K562 (cell line): Measurements from ENCODE around the gene SBK1. TPM values are rescaled to one million over a fixed set of nuclear protein-coding genes. Genes with fewer than 3 reads are reported as not detected.
A peak's percentile ranks its signal among the peaks of the same experiment; 100 is the strongest.

Experiments
- ATAC-seq: fragments of 200-7000 bp; cut with Tn5 transposase; 3 replicates; pipeline ENCODE4 v1.9.1; 2020; ENCODE audit warnings: moderate library complexity
- BruUV-seq: library from RNA; stranded (reverse); fragments of 400-500 nt; replicated peaks from 2 replicates; lab custom pipeline; 2021; lab: Mats Ljungman, UMichigan
- CTCF ChIA-PET: fragments of 300-600 bp; formaldehyde crosslinking; extraction: SDS; loops from one replicate; lab custom pipeline; 2021; ENCODE audit warnings: low intra/inter-chr PET ratio; lab: Yijun Ruan, JAX
- POLR2A ChIA-PET: fragments of 300-600, 350-650 bp; sonication (Branson Sonifier 250); formaldehyde crosslinking; extraction: SDS; loops from one replicate; lab custom pipeline; 2021; ENCODE audit warnings: antibody characterized with exemption, inconsistent platforms; lab: Yijun Ruan, JAX
- DNase-seq, 4 experiments: peaks; one replicate each; pipeline versions ENCODE4 v3.0.0 to v3.0.0-alpha.2; 2011 to 2018; ENCODE audit warnings: low spot score in 3 of 4, mixed read lengths in 3 of 4; ENCODE audit errors: extremely low read depth in 1 of 4
- FAIRE-seq: peaks from 2 replicates; lab custom pipeline; 2011; peaks lifted over from hg19 to GRCh38; lab: Jason Lieb, UNC
- H2AFZ ChIP-seq: 2 replicates; pipeline ENCODE4 v1.6.0; 2011; ENCODE audit warnings: low read depth, low read length, control low read depth, inconsistent platforms
- H3K27ac ChIP-seq: fragments of 200-600 bp; 3 replicates; pipeline ENCODE4 v1.8.0; 2011; ENCODE audit warnings: low read depth, mild to moderate bottlenecking, control low read depth, inconsistent platforms, low read length, moderate library complexity, mixed read lengths; ENCODE audit errors: extremely low read depth
- H3K27me3 ChIP-seq, 2 experiments: fragments of 300-600 bp in 1 of 2; 2 replicates in 1 of 2; 3 replicates in 1 of 2; pipeline versions ENCODE4 v1.6.0 to v1.8.0; 2011; ENCODE audit warnings: inconsistent platforms in 2 of 2, low read length in 2 of 2, mild to moderate bottlenecking in 1 of 2, mixed read lengths in 1 of 2, moderate library complexity in 1 of 2; ENCODE audit not compliant: control insufficient read depth in 2 of 2, insufficient read depth in 2 of 2
- H3K36me3 ChIP-seq: fragments of 300-600 bp; 3 replicates; pipeline ENCODE4 v1.8.0; 2011; ENCODE audit warnings: mild to moderate bottlenecking, low read length, inconsistent platforms; ENCODE audit not compliant: control insufficient read depth, insufficient read depth
- H3K4me1 ChIP-seq, 2 experiments: fragments of 200-600 bp in 1 of 2; replicated peaks in 1 of 2; 2 replicates in 1 of 2; 3 replicates in 1 of 2; pipeline versions ENCODE4 v1.5.1 to v1.8.0; 2011; ENCODE audit warnings: inconsistent platforms in 2 of 2, low read length in 2 of 2, mild to moderate bottlenecking in 1 of 2, mixed read lengths in 1 of 2, moderate library complexity in 1 of 2; ENCODE audit not compliant: control insufficient read depth in 2 of 2, insufficient read depth in 2 of 2
- H3K4me2 ChIP-seq: 2 replicates; pipeline ENCODE4 v1.6.1; 2011; ENCODE audit warnings: low read length, control low read depth, inconsistent platforms, mixed read lengths; ENCODE audit not compliant: insufficient read depth
- H3K4me3 ChIP-seq: fragments of 200-600 bp; sonication (generic), shearing (Covaris generic); 2 replicates; pipeline ENCODE4 v1.5.1; 2016; ENCODE audit warnings: control low read depth, inconsistent platforms
- H3K79me2 ChIP-seq: fragments of 200-600 bp; 3 replicates; pipeline ENCODE4 v1.8.0; 2011; ENCODE audit warnings: low read length, inconsistent platforms; ENCODE audit not compliant: control insufficient read depth, insufficient read depth
- H3K9ac ChIP-seq, 2 experiments: 2 replicates each; pipeline versions ENCODE4 v1.6.0 to v1.6.1; 2011; ENCODE audit warnings: low read depth in 2 of 2, low read length in 2 of 2, control low read depth in 1 of 2, inconsistent platforms in 1 of 2, mild to moderate bottlenecking in 1 of 2, mixed read lengths in 1 of 2; ENCODE audit not compliant: insufficient read depth in 1 of 2
- H3K9me1 ChIP-seq: one replicate; pipeline ENCODE4 v1.6.0; 2011; ENCODE audit warnings: inconsistent platforms, mild to moderate bottlenecking, low read length, moderate library complexity; ENCODE audit not compliant: control insufficient read depth, insufficient read depth
- H3K9me3 ChIP-seq: replicated peaks from 2 replicates; pipeline ENCODE4 v1.5.1; 2011; ENCODE audit warnings: low read depth, low read length, inconsistent platforms; ENCODE audit not compliant: control insufficient read depth, insufficient read depth
- H4K20me1 ChIP-seq: replicated peaks from 2 replicates; pipeline ENCODE4 v1.6.1; 2011; ENCODE audit warnings: low read length, inconsistent platforms, mixed read lengths; ENCODE audit not compliant: control insufficient read depth, insufficient read depth
- CBFA2T3 ChIP-seq: fragments of 450-650 bp; IDR thresholded peaks from 2 replicates; pipeline ENCODE4 v1.6.1; 2017
- CBX1 ChIP-seq: sonication (generic); IDR thresholded peaks from 2 replicates; pipeline ENCODE4 v1.6.1; 2016; ENCODE audit warnings: antibody characterized with exemption, low read depth, mild to moderate bottlenecking
- MCM7 ChIP-seq, 2 experiments: fragments of 450-650 bp; IDR thresholded peaks; 2 replicates each; pipeline ENCODE4 v1.6.1; 2016 to 2018
- MXI1 ChIP-seq: IDR thresholded peaks from 2 replicates; pipeline ENCODE4 v1.6.1; 2011; ENCODE audit warnings: low read depth, mild to moderate bottlenecking, improper control_type of control experiment, low read length
- ZNF121 ChIP-seq: sonication (generic); formaldehyde crosslinking; conservative IDR thresholded peaks from 2 replicates; pipeline ENCODE4 v1.8.0; 2022; ENCODE audit warnings: missing genetic modification reagents
- WGBS: fragments of 100-300 bp; shearing (Covaris generic); methylation state at CpG from one replicate; pipeline ENCODE4 v1.1.6; 2016; ENCODE audit warnings: low coverage, mixed read lengths; ENCODE audit not compliant: insufficient coverage; ENCODE audit errors: missing lambda C conversion rate; 5-methylcytosine and 5-hydroxymethylcytosine counted together
- in situ Hi-C: fragments of 300-500 bp; cut with MboI; formaldehyde crosslinking; loops from 4 replicates; pipeline ENCODE4 v1.15.0; 2018; ENCODE audit warnings: inconsistent platforms, mixed read lengths
- intact Hi-C: fragments of 100-400 bp; cut with micrococcal nuclease; formaldehyde crosslinking; loops from 2 replicates; pipeline ENCODE4 v1.14.2; 2022
- polyA plus RNA-seq, 8 experiments: library from polyadenylated mRNA; depleted of rRNA in 4 of 8; stranded (reverse) in 5 of 8; unstranded in 3 of 8; fragments of >200 nt; fragmentation: Nextera tagmentation in 2 of 8; fragmentation: Illumina TruSeq in 1 of 8; extraction: Ambion mirVana in 2 of 8; extraction: Trizol in 1 of 8; gene quantifications; 2 replicates each; pipeline versions ENCODE4 v1.2.1 to v1.2.3, GENCODE V29; 2011 to 2014; ENCODE audit warnings: inconsistent platforms in 1 of 8, missing spikeins in 1 of 8
- total RNA-seq, 7 experiments: library from RNA; depleted of rRNA in 6 of 7; stranded (reverse); fragments of >200 nt in 6 of 7; fragmentation: Illumina TruSeq in 2 of 7; extraction: Trizol in 2 of 7; gene quantifications; 2 replicates each; pipeline versions ENCODE4 v1.2.1 to v1.2.3, GENCODE V29; 2011 to 2021; ENCODE audit warnings: low replicate concordance in 1 of 7

The SBK1 gene
- total and polyA plus RNA-seq, 9 of the 15 experiments (the other 6 are each of a cell fraction or from before 2014, with no cell fraction given): 0.01 to 0.07 (median 0.03) TPM; not detected in 6

GRCh38 chr16:28324235-28324886, 32.0 kb downstream of the SBK1 start (continued):
- no peak for TF ChIP-seq MXI1

- FAIRE-seq (no peak), ATAC-seq (no peak), DNase-seq (no peak)
- no TSS peak for BruUV-seq
- H3K9ac ChIP-seq: no peak overlapping the region
- no peaks in the 10 kb centered on the region for H4K20me1 ChIP-seq
- no peak overlapping the region for H2AFZ ChIP-seq
- H3K4me1 ChIP-seq: peaks cover 0 to 26% of the 10 kb centered on the region in 2 experiments; a peak in 1 of 5 replicates
- H3K27me3 ChIP-seq: no peaks in the 10 kb centered on the region
- ChIA-PET CTCF (no interaction called here), POLR2A (no interaction called here)
- no peaks in the 10 kb centered on the region for H3K79me2 ChIP-seq
- H3K36me3 ChIP-seq: no peaks in the 10 kb centered on the region
- no peaks in the 10 kb centered on the region for H3K9me1 ChIP-seq
- H3K4me3 ChIP-seq: no peak overlapping the region
- TF ChIP-seq MCM7 (IDR thresholded peaks at IDR 0.05) (no peak), CBX1 (no peak), ZNF121 (peak; percentile 91), CBFA2T3 (no peak)
- 12% methylated on average over 2 of the region's 3 CpGs for WGBS
- no peak overlapping the region for H3K4me2 ChIP-seq
- in situ Hi-C loops (no loop called here), intact Hi-C loops (no loop called here)
- no peak overlapping the region for H3K27ac ChIP-seq
- H3K9me3 ChIP-seq: no peaks in the 10 kb centered on the region
Observed at GRCh38 chr16:28324887-28325279, 32.6 kb downstream of the SBK1 start.
